Cardiac muscle cell (in vitro differentiated cells and primary cell): ENCODE measurements around the gene KRT84. TPM values are rescaled to one million over a fixed set of nuclear protein-coding genes. Genes with fewer than 3 reads are reported as not detected.

ENCODE experiments used
- DNase-seq, 2 donors: peaks; one replicate each; pipeline versions ENCODE4 v3.0.0 to v3.0.0-alpha.2; 2010 to 2017; ENCODE audit warnings: low read depth in 1 of 2, low spot score in 1 of 2
- H3K27ac ChIP-seq: fragments of 200-600 bp; sonication (generic); 2 replicates; pipeline ENCODE4 v1.5.1; 2016
- H3K27me3 ChIP-seq: fragments of 200-600 bp; sonication (generic); 2 replicates; pipeline ENCODE4 v1.6.0; 2016; ENCODE audit warnings: control low read depth
- H3K36me3 ChIP-seq: fragments of 200-600 bp; sonication (generic); 2 replicates; pipeline ENCODE4 v1.5.1; 2016; ENCODE audit warnings: control low read depth
- H3K4me1 ChIP-seq: fragments of 200-600 bp; sonication (generic); 2 replicates; pipeline ENCODE4 v1.8.1; 2017; ENCODE audit warnings: low read depth, mild to moderate bottlenecking, mixed run types
- H3K4me3 ChIP-seq: fragments of 200-600 bp; sonication (generic); 2 replicates; pipeline ENCODE4 v1.5.1; 2016; ENCODE audit warnings: mild to moderate bottlenecking
- H3K9me3 ChIP-seq: fragments of 200-600 bp; sonication (generic); 2 replicates; pipeline ENCODE4 v1.5.1; 2017; ENCODE audit warnings: low read depth, mild to moderate bottlenecking, control low read depth
- polyA plus RNA-seq: library from polyadenylated mRNA; unstranded; fragments of >200 nt; fragmentation: Nextera tagmentation; extraction: Ambion mirVana; gene quantifications from 2 replicates; pipeline ENCODE4 v1.2.1, GENCODE V29; 2016
- total RNA-seq: library from RNA; depleted of rRNA; stranded (reverse); fragments of >200 nt; gene quantifications from 2 replicates; pipeline ENCODE4 v1.2.3, GENCODE V29; 2016
- TF ChIP-seq, protein P1 (sequence below): IDR thresholded peaks from 2 replicates; pipeline ENCODE4 v1.5.1; 2012; ENCODE audit warnings: low read depth, mild to moderate bottlenecking, low read length

KRT84 gene
- total and polyA plus RNA-seq, 2 experiments from 2014 or later = not detected

DNA sequence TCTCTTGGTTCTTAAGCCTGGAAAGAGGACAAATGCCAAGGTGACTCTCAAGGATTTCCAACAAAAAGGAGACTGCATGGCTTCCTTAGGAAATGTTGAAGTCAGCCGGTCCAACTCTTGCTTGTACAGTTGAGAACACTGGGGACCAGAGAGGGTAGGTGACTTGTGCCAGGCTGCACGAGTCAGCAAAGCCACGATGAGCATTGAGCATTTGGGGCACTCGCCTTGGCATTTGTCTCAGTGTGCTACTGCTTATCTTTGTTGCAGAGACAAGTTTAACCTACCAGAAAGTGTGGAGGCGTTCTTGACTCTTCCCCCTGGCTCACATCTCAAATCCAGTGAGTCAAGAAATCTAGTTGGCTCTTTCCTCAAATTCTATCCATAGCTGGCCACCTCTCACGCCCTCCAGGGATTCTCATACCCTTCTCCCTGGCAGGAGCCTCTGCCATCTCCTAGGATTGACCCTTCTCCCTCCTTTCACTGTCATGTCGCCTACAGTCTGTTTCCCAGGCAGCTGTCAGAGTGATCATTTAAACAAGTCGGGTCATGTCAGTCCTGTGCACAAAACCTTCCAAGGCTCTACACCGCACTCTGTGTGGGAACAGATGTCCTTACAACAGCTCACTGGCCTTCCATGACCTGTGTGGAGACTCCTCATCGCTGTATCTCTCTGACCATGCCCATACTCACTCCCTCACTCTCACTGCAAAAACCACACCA is 47.1 kb downstream of the KRT84 start:
- H3K27me3 ChIP-seq = peaks cover 19% of the 10 kb centered on the region
- H3K9me3 ChIP-seq = no peaks in the 10 kb centered on the region
- TF ChIP-seq, protein P1, sequence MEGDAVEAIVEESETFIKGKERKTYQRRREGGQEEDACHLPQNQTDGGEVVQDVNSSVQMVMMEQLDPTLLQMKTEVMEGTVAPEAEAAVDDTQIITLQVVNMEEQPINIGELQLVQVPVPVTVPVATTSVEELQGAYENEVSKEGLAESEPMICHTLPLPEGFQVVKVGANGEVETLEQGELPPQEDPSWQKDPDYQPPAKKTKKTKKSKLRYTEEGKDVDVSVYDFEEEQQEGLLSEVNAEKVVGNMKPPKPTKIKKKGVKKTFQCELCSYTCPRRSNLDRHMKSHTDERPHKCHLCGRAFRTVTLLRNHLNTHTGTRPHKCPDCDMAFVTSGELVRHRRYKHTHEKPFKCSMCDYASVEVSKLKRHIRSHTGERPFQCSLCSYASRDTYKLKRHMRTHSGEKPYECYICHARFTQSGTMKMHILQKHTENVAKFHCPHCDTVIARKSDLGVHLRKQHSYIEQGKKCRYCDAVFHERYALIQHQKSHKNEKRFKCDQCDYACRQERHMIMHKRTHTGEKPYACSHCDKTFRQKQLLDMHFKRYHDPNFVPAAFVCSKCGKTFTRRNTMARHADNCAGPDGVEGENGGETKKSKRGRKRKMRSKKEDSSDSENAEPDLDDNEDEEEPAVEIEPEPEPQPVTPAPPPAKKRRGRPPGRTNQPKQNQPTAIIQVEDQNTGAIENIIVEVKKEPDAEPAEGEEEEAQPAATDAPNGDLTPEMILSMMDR = no peak
- no peaks in the 10 kb centered on the region for H3K36me3 ChIP-seq
- DNase-seq = no peak
- H3K4me1 ChIP-seq = no peaks in the 10 kb centered on the region
- H3K4me3 ChIP-seq = no peak overlapping the region
- H3K27ac ChIP-seq = no peak overlapping the region

DNA sequence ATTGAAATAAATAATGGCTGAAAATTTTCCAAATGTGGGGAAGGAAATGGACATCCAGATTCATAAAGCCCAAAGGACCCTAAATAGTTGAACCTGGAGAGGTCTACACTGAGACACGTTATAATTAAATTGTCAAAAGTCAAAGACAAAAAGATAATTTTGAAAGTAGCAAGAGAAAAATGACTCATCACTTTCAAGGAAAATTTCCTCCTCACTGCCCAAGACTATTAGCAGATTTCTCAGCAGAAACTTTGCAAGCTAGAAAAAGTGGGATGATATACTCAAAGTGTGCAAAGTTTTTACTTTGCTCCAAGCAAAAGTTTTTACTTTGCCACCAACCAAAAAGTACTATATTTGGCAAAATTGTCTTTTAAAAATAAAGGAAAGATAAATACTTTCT is 48.4 kb downstream of the KRT84 start:
- DNase-seq = peak in 1 of 2 donors; percentile 5
- Histone ChIP-seq H3K9me3 (no peaks in the 10 kb centered on the region), H3K4me3 (no peak overlapping the region), H3K36me3 (no peaks in the 10 kb centered on the region), H3K4me1 (no peaks in the 10 kb centered on the region), H3K27ac (no peak overlapping the region), H3K27me3 (peaks cover 21% of the 10 kb centered on the region)
- TF ChIP-seq, protein P1 = no peak

DNA sequence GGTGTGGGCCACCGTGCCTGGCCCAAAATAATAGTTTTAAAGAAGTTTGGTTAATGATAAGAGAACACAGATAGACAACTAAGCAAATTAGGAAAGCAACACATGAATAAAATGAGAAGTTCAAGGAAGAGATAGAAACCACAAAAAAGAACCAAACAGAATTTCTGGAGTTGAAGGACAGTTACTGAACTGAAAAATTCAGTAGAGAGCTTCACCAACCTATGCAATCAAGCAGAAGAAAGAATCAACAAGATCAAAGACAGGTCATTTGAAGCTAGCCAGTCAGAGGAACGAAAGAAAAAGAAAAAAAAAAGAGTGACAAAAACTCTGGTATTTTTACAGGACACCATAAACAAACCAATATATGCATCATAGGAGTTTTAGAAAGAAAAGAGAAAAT is 48.8 kb downstream of the KRT84 start:
- no peaks in the 10 kb centered on the region for H3K36me3 ChIP-seq
- TF ChIP-seq, protein P1 = no peak
- no peak overlapping the region for H3K27ac ChIP-seq
- H3K27me3 ChIP-seq = peaks cover 21% of the 10 kb centered on the region
- H3K4me3 ChIP-seq = no peak overlapping the region
- H3K4me1 ChIP-seq = no peaks in the 10 kb centered on the region
- H3K9me3 ChIP-seq = no peaks in the 10 kb centered on the region
- DNase-seq = no peak

DNA sequence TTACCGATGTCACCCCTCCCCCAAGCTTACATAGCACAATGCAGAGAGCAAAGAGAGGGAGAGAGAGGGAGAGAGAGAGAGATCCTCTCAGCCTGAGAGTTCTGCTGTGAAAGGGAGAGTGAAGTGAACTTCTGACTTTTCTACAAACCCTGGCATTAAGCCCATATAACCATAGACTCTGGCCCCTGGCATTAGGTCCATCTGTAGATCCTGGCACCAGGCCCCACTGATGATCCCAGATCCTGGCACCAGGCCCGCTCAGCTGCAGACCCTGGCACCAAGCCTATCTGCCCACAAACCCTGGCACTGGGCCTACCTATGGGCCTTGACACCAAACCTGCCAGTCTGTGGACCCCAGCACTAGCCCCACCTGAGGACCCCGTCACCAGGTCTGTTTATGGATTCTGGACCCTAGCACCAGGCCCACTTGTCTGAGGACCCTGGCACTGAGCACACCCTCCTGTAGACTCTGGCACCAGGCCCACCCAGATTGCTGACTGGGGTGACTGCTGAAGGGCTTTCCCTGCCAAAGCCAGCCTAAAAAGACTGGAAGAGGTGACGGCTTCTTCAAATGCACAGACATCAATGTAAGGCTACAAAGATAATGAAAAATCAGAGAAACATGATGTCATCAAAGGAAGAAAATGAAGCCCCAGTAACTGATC is 49.7 kb downstream of the KRT84 start:
- no peaks in the 10 kb centered on the region for H3K4me1 ChIP-seq
- peaks cover 18% of the 10 kb centered on the region for H3K27me3 ChIP-seq
- DNase-seq = no peak
- TF ChIP-seq, protein P1 = no peak
- no peak overlapping the region for H3K4me3 ChIP-seq
- H3K36me3 ChIP-seq = no peaks in the 10 kb centered on the region
- H3K9me3 ChIP-seq = no peaks in the 10 kb centered on the region
- H3K27ac ChIP-seq = no peak overlapping the region

DNA sequence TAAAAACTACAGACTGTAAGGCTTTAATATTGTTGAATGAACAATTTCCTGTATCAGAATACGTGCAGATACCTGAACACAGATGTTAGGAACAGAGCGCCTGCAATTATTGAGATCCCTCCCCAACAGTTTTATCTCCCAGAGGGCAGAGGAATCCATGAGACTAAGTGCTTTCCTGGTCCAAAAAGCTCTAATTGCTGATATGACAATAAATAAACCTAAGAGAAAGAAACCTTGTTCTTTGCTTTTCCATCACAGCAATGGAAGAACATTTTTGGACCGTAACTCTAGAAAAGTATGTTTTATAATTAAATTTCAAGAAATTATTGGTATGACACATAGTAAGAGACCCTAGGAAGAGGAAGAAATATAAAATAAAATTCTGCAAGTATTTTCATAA is 51.3 kb downstream of the KRT84 start:
- no peak for DNase-seq
- no peaks in the 10 kb centered on the region for H3K4me1 ChIP-seq
- TF ChIP-seq, protein P1 = no peak
- H3K4me3 ChIP-seq = no peak overlapping the region
- H3K36me3 ChIP-seq = no peaks in the 10 kb centered on the region
- H3K9me3 ChIP-seq = no peaks in the 10 kb centered on the region
- H3K27me3 ChIP-seq = peaks cover 18% of the 10 kb centered on the region
- no peak overlapping the region for H3K27ac ChIP-seq
